ENCODE measurements around the gene CD200R1.

Gene CD200R1

GRCh38 chr3:112884678-112885290 lies 90.1 kb downstream of the CD200R1 start:
- no peak for DNase-seq (ENCODE audit: low spot score)

GRCh38 chr3:112881891-112882290 lies 93.0 kb downstream of the CD200R1 start:
- DNase-seq (ENCODE audit: low spot score): no peak

- DNase-seq (ENCODE audit: low spot score): no peak
Observed at GRCh38 chr3:112875561-112875960, 99.3 kb downstream of the CD200R1 start.

GRCh38 chr3:112874725-112875124 lies 100.2 kb downstream of the CD200R1 start:
- no peak for DNase-seq (ENCODE audit: low spot score)

GRCh38 chr3:112873632-112874031 lies 101.3 kb downstream of the CD200R1 start:
- DNase-seq (ENCODE audit: low spot score): no peak

- DNase-seq (ENCODE audit: low spot score): no peak
Observed at GRCh38 chr3:112871735-112872134, 103.2 kb downstream of the CD200R1 start.
